ENCODE data around the gene GCNT2. TPM values are rescaled to one million over a fixed set of nuclear protein-coding genes. Genes with fewer than 3 reads are reported as not detected.

The GCNT2 gene
- total RNA-seq, 1 experiment from 2014 or later: 18.3 TPM

GRCh38 chr6:10585209-10585845, 64.2 kb downstream of the GCNT2 start:
- Histone ChIP-seq H3K27me3 (ENCODE audit: low read length) (no peaks in the 10 kb centered on the region), H3K9ac (ENCODE audit: low read length) (no peak overlapping the region), H3F3A (ENCODE audit: low read length, unreplicated experiment) (no peaks in the 10 kb centered on the region), H3K4me2 (ENCODE audit: low read length) (no peak overlapping the region), H3K79me2 (ENCODE audit: low read length) (no peaks in the 10 kb centered on the region), H3K9me3 (ENCODE audit: low read length) (no peaks in the 10 kb centered on the region), H3K4me3 (ENCODE audit: low read length) (no peak overlapping the region), H4K20me1 (ENCODE audit: low read length) (no peaks in the 10 kb centered on the region), H2AFZ (ENCODE audit: low read length) (no peak overlapping the region), H3K36me3 (ENCODE audit: low read depth, low read length) (no peaks in the 10 kb centered on the region), H3K27ac (ENCODE audit: low read length) (no peak overlapping the region), H3K9me2 (replicated peaks; ENCODE audit: low read length) (no peaks in the 10 kb centered on the region), H3K4me1 (ENCODE audit: insufficient read depth, low read length) (no peaks in the 10 kb centered on the region)
- CTCF ChIA-PET: no interaction called here
- intact Hi-C loops (cut with micrococcal nuclease): no loop called here
- no TSS peak for BruUV-seq (replicated peaks)
- POLR2A ChIA-PET (ENCODE audit: unreplicated experiment): no interaction called here
- no peak for TF ChIP-seq EZH2 (IDR thresholded peaks at IDR 0.05; ENCODE audit: low read length, unreplicated experiment)
- TF ChIP-seq EZH2phosphoT487 (IDR thresholded peaks at IDR 0.05; ENCODE audit: borderline replicate concordance, low read length): no peak
- no peak for TF ChIP-seq CTCF (conservative IDR thresholded peaks at IDR 0.05; ENCODE audit: low read depth, low read length)
- DNase-seq (no peak), ATAC-seq (no peak)

GRCh38 chr6:10586302-10586701, 65.2 kb downstream of the GCNT2 start:
- H2AFZ ChIP-seq (ENCODE audit: low read length): no peak overlapping the region
- H3K4me2 ChIP-seq (ENCODE audit: low read length): no peak overlapping the region
- no peaks in the 10 kb centered on the region for H4K20me1 ChIP-seq (ENCODE audit: low read length)
- POLR2A ChIA-PET (ENCODE audit: unreplicated experiment): no interaction called here
- ATAC-seq (no peak), DNase-seq (no peak)
- CTCF ChIA-PET: interaction anchor here (0.6 kb wide), 1 partner anchor 40 kb away, joined by 3 read pairs; no protein-coding TSS in a partner anchor
- no peaks in the 10 kb centered on the region for H3K27me3 ChIP-seq (ENCODE audit: low read length)
- intact Hi-C loops (cut with micrococcal nuclease): no loop called here
- H3K79me2 ChIP-seq (ENCODE audit: low read length): no peaks in the 10 kb centered on the region
- H3K4me3 ChIP-seq (ENCODE audit: low read length): no peak overlapping the region
- no peak overlapping the region for H3K9ac ChIP-seq (ENCODE audit: low read length)
- H3K9me2 ChIP-seq (replicated peaks; ENCODE audit: low read length): no peaks in the 10 kb centered on the region
- H3K9me3 ChIP-seq (ENCODE audit: low read length): no peaks in the 10 kb centered on the region
- no peak overlapping the region for H3K27ac ChIP-seq (ENCODE audit: low read length)
- H3F3A ChIP-seq (ENCODE audit: low read length, unreplicated experiment): no peaks in the 10 kb centered on the region
- no peaks in the 10 kb centered on the region for H3K4me1 ChIP-seq (ENCODE audit: insufficient read depth, low read length)
- no peaks in the 10 kb centered on the region for H3K36me3 ChIP-seq (ENCODE audit: low read depth, low read length)
- TF ChIP-seq EZH2phosphoT487 (IDR thresholded peaks at IDR 0.05; ENCODE audit: borderline replicate concordance, low read length): no peak
- no peak for TF ChIP-seq EZH2 (IDR thresholded peaks at IDR 0.05; ENCODE audit: low read length, unreplicated experiment)
- TF ChIP-seq CTCF (conservative IDR thresholded peaks at IDR 0.05; ENCODE audit: low read depth, low read length): no peak
- no TSS peak for BruUV-seq (replicated peaks)

- Histone ChIP-seq H3K36me3 (ENCODE audit: low read depth, low read length) (no peaks in the 10 kb centered on the region), H3K9ac (ENCODE audit: low read length) (no peak overlapping the region), H3K27me3 (ENCODE audit: low read length) (no peaks in the 10 kb centered on the region), H3K9me2 (replicated peaks; ENCODE audit: low read length) (no peaks in the 10 kb centered on the region), H3K79me2 (ENCODE audit: low read length) (no peaks in the 10 kb centered on the region), H3K9me3 (ENCODE audit: low read length) (no peaks in the 10 kb centered on the region), H3F3A (ENCODE audit: low read length, unreplicated experiment) (no peaks in the 10 kb centered on the region), H3K27ac (ENCODE audit: low read length) (no peak overlapping the region), H3K4me3 (ENCODE audit: low read length) (no peak overlapping the region), H3K4me1 (ENCODE audit: insufficient read depth, low read length) (no peaks in the 10 kb centered on the region), H3K4me2 (ENCODE audit: low read length) (no peak overlapping the region), H4K20me1 (ENCODE audit: low read length) (no peaks in the 10 kb centered on the region), H2AFZ (ENCODE audit: low read length) (no peak overlapping the region)
- DNase-seq (no peak), ATAC-seq (no peak)
- intact Hi-C loops (cut with micrococcal nuclease): no loop called here
- BruUV-seq (replicated peaks): no TSS peak
- ChIA-PET POLR2A (ENCODE audit: unreplicated experiment) (no interaction called here), CTCF (no interaction called here)
- no peak for TF ChIP-seq EZH2 (IDR thresholded peaks at IDR 0.05; ENCODE audit: low read length, unreplicated experiment)
- TF ChIP-seq EZH2phosphoT487 (IDR thresholded peaks at IDR 0.05; ENCODE audit: borderline replicate concordance, low read length): no peak
- TF ChIP-seq CTCF (conservative IDR thresholded peaks at IDR 0.05; ENCODE audit: low read depth, low read length): no peak
Measured at GRCh38 chr6:10587656-10588406, 66.7 kb downstream of the GCNT2 start.
